Suprapubic skin (tissue), 4 donors: Measurements from ENCODE around the gene STK36. TPM values are rescaled to one million over a fixed set of nuclear protein-coding genes. Genes with fewer than 3 reads are reported as not detected.

Source experiments
- DNase-seq, 2 donors: peaks; one replicate each; pipeline ENCODE4 v3.0.0-alpha.2; 2019; ENCODE audit warnings: low spot score in 2 of 2
- H3K27ac ChIP-seq: fragments of 200-600 bp; sonication (generic); one replicate; pipeline ENCODE4 v1.5.1; 2019
- H3K27me3 ChIP-seq: fragments of 200-600 bp; sonication (generic); one replicate; pipeline ENCODE4 v1.5.1; 2019
- H3K36me3 ChIP-seq: fragments of 200-600 bp; sonication (generic); one replicate; pipeline ENCODE4 v1.5.1; 2019
- H3K4me1 ChIP-seq: fragments of 200-600 bp; sonication (generic); one replicate; pipeline ENCODE4 v1.5.1; 2019
- H3K4me3 ChIP-seq: fragments of 200-600 bp; sonication (generic); one replicate; pipeline ENCODE4 v1.5.1; 2019; ENCODE audit warnings: mild to moderate bottlenecking
- H3K9me3 ChIP-seq: fragments of 200-600 bp; sonication (generic); one replicate; pipeline ENCODE4 v1.5.1; 2019
- EP300 ChIP-seq: sonication (generic); formaldehyde crosslinking; IDR thresholded peaks from one replicate; pipeline ENCODE4 v1.6.1; 2017; ENCODE audit warnings: antibody characterized with exemption
- POLR2A ChIP-seq, 2 donors: fragments of 450-650 bp; IDR thresholded peaks; one replicate each; pipeline ENCODE4 v1.6.1; 2017; ENCODE audit warnings: antibody characterized with exemption in 2 of 2, mild to moderate bottlenecking in 2 of 2, moderate library complexity in 2 of 2
- POLR2AphosphoS5 ChIP-seq, 3 donors: sonication (generic); formaldehyde crosslinking; IDR thresholded peaks; one replicate each; pipeline ENCODE4 v1.6.1; 2017; ENCODE audit warnings: antibody characterized with exemption in 3 of 3
- WGBS: methylation state at CpG from one replicate; pipeline ENCODE4 v1.1.5; 2018; 5-methylcytosine and 5-hydroxymethylcytosine counted together
- total RNA-seq, 4 donors: library from RNA; depleted of rRNA; stranded (reverse); fragments of >200 nt; gene quantifications; one replicate each; pipeline ENCODE4 v1.1.0, GENCODE V29; 2016
- TF ChIP-seq, protein P1 (sequence below), 2 donors: fragments of 200-600 bp in 1 of 2; fragments of 450-650 bp in 1 of 2; sonication (generic) in 1 of 2; IDR thresholded peaks; one replicate each; pipeline ENCODE4 v1.5.1; 2016 to 2019; ENCODE audit warnings: antibody characterized with exemption in 2 of 2, mild to moderate bottlenecking in 1 of 2, moderate library complexity in 1 of 2

Gene STK36
- total RNA-seq, 4 donors from 2014 or later, result 20.7 to 43.4 (median 21.9) TPM

DNA sequence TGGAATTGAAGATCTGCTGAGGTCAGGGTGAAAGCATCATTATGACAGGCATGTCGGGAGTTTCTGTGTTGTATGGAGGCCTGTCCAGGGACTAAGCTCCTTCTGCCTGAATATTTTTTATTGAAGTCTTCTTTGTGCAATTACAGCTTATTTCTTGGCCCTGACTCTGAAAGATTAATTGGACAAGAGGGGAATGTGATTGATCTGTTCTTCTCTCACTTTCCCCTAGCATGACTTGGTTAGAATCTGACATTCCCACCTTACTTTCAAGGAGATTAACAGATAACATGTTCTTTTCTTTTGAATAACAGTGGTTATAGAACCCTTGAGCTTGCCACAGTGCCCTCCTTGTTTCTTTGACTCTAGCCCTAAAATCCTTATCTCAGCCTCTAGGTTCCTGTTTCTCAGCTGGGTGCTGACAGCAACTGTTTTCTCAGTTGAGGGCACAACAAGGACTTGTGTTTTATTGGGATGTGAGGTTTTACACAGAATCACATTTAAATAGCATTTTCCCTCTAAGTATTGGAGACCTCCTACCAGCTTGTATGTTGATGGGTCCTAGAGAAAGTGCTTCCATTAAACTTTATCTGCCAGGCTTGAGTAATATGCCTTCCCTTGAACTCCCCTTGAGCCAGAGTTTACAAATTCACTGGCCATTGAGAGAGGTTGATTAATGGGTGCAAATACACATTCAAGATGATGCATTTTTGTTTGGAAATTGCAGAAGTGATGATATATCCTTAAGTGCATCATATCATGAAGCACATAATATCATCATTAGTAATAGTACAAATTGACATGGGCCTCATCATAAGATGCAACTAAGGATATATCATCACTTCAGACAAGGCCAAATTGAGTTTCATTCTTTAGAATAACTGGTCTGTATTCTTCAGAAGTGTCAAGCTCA is 51.2 kb downstream of the STK36 start:
- 81% methylated on average over 1 of the region's 1 CpG for WGBS
- no peaks in the 10 kb centered on the region for H3K9me3 ChIP-seq
- DNase-seq, result no peak
- no peak overlapping the region for H3K4me3 ChIP-seq
- H3K27ac ChIP-seq, result no peak overlapping the region
- no peaks in the 10 kb centered on the region for H3K27me3 ChIP-seq
- no peaks in the 10 kb centered on the region for H3K4me1 ChIP-seq
- peaks cover 3% of the 10 kb centered on the region for H3K36me3 ChIP-seq
- TF ChIP-seq, protein P1, sequence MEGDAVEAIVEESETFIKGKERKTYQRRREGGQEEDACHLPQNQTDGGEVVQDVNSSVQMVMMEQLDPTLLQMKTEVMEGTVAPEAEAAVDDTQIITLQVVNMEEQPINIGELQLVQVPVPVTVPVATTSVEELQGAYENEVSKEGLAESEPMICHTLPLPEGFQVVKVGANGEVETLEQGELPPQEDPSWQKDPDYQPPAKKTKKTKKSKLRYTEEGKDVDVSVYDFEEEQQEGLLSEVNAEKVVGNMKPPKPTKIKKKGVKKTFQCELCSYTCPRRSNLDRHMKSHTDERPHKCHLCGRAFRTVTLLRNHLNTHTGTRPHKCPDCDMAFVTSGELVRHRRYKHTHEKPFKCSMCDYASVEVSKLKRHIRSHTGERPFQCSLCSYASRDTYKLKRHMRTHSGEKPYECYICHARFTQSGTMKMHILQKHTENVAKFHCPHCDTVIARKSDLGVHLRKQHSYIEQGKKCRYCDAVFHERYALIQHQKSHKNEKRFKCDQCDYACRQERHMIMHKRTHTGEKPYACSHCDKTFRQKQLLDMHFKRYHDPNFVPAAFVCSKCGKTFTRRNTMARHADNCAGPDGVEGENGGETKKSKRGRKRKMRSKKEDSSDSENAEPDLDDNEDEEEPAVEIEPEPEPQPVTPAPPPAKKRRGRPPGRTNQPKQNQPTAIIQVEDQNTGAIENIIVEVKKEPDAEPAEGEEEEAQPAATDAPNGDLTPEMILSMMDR (IDR thresholded peaks at IDR 0.05), result no peak
- no peak for TF ChIP-seq EP300
- no peak for TF ChIP-seq POLR2A (IDR thresholded peaks at IDR 0.05)

DNA sequence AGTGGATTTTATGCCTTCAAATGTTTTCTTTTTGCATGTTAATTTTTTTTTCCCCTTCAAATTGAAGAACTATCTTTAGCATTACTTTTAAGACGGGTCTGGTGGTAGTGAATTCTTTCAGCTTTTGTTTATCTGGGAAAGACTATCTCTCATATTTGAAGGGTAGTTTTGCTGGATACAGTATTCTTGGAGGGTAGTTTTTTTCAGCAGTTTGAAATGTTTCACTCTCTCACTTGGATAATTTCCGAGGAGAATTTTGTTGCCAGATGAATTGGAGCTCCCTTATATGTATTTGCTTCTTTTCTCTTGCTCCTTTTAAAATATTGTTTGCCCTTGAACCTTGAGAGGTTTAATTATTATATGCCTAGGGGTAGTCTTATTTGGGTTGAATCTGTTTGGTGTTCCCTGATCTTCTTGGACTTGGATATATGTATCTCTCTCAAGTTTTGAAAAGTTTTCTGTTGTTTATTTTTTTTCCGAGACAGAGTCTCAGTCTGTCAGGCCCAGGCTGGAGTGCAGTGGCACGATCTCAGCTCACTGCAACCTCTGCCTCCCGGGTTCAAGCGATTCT is 54.2 kb downstream of the STK36 start:
- Histone ChIP-seq H3K9me3 (no peaks in the 10 kb centered on the region), H3K4me1 (peaks cover 4% of the 10 kb centered on the region), H3K4me3 (no peak overlapping the region), H3K27ac (no peak overlapping the region), H3K36me3 (peaks cover 3% of the 10 kb centered on the region), H3K27me3 (no peaks in the 10 kb centered on the region)
- no peak for DNase-seq
- TF ChIP-seq, protein P1 (IDR thresholded peaks at IDR 0.05), result no peak
- no peak for TF ChIP-seq EP300
- no peak for TF ChIP-seq POLR2AphosphoS5 (IDR thresholded peaks at IDR 0.05)
- no peak for TF ChIP-seq POLR2A (IDR thresholded peaks at IDR 0.05)
- WGBS, result 96% methylated on average over 6 of the region's 6 CpGs

DNA sequence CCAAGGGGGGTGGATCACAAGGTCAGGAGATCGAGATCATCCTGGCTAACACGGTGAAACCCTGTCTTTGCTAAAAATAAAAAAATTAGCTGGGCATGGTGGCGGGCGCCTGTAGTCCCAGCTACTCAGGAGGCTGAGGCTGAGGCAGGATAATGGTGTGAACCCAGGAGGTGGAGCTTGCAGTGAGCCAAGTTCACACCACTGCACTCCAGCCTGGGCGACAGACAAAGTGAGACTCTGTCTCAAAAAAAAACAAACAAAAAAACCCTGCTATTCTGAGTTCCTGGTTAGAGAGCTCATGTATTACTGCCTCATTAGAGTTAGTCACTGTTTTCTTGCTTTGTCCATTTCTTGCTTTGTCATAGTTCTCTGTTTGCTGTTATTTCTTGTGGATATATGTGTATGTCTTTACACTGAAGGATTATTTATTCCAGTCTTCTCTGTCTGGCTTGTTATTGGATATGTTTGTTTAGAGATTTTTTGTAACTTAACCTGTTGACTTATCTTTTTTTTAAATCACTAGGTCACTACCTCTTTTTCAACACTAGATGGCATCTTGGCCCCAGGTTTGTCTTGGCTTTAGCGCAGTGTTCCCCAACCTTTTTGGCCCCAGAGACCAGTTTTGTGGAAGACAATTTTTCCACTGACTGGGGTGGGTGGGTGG is 55.7 kb downstream of the STK36 start:
- TF ChIP-seq, protein P1 (IDR thresholded peaks at IDR 0.05), result peak in 1 of 2 donors; percentile 17
- TF ChIP-seq POLR2AphosphoS5 (IDR thresholded peaks at IDR 0.05) (no peak), EP300 (no peak), POLR2A (IDR thresholded peaks at IDR 0.05) (no peak)
- 98% methylated on average over 6 of the region's 6 CpGs for WGBS
- no peak overlapping the region for H3K27ac ChIP-seq
- no peak overlapping the region for H3K4me3 ChIP-seq
- peaks cover 3% of the 10 kb centered on the region for H3K36me3 ChIP-seq
- H3K27me3 ChIP-seq, result no peaks in the 10 kb centered on the region
- no peaks in the 10 kb centered on the region for H3K9me3 ChIP-seq
- DNase-seq, result no peak
- peaks cover 20% of the 10 kb centered on the region for H3K4me1 ChIP-seq

DNA sequence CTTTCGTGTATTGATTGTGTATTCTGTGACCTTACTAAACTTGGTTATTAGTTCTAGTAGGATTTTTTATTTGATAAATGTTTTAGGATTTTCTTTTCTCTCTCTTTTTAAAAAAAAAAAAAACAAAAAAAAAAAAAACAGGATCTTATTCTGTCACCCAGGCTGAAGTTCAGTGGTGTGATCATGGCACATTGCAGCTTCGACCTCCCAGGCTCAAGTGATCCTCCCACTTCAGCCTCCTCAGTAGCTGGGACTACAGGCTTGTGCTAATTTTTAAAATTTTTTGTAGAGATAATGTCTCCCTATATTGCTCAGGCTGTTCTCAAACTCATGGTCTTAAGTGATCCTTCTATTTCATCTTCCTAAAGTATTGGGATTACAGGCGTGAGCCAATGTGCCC is 57.8 kb downstream of the STK36 start:
- no peaks in the 10 kb centered on the region for H3K27me3 ChIP-seq
- H3K9me3 ChIP-seq, result no peaks in the 10 kb centered on the region
- TF ChIP-seq POLR2A (IDR thresholded peaks at IDR 0.05), result no peak
- no peak for TF ChIP-seq EP300
- TF ChIP-seq POLR2AphosphoS5 (IDR thresholded peaks at IDR 0.05), result no peak
- TF ChIP-seq, protein P1 (IDR thresholded peaks at IDR 0.05), result no peak
- peaks cover 38% of the 10 kb centered on the region for H3K4me1 ChIP-seq
- WGBS, result over 99% methylated on average over 3 of the region's 3 CpGs
- H3K36me3 ChIP-seq, result peaks cover 3% of the 10 kb centered on the region
- H3K27ac ChIP-seq, result no peak overlapping the region
- no peak overlapping the region for H3K4me3 ChIP-seq
- DNase-seq, result no peak
